HG02759 (cell line): ENCODE data around the gene INHBC.

Experiments used
- ATAC-seq: cut with Tn5 transposase; IDR thresholded peaks from one replicate; pipeline ENCODE4 v1.9.1; 2021; ENCODE audit warnings: mild to moderate bottlenecking, moderate library complexity; ENCODE audit not compliant: unreplicated experiment

INHBC gene

GRCh38 chr12:57452937-57453509 lies 18.4 kb downstream of the INHBC start:
- ATAC-seq: no peak

- ATAC-seq: no peak
Measured at GRCh38 chr12:57454213-57454565, 19.6 kb downstream of the INHBC start.

GRCh38 chr12:57454566-57455373 lies 20.2 kb downstream of the INHBC start, which contains the start of gene INHBE:
INHBE (plus strand) TSS chr12:57455307; CDS start chr12:57455537, 230 bp downstream.
- no peak for ATAC-seq

GRCh38 chr12:57455374-57456144 lies 21.0 kb downstream of the INHBC start:
- no peak for ATAC-seq

- peak; percentile 34 for ATAC-seq
Measured at GRCh38 chr12:57456145-57456700, 21.6 kb downstream of the INHBC start.

GRCh38 chr12:57456737-57457490 lies 22.3 kb downstream of the INHBC start:
- ATAC-seq: no peak

- ATAC-seq: no peak
Measured at GRCh38 chr12:57458665-57459054, 24.1 kb downstream of the INHBC start.

- peak; percentile 55 for ATAC-seq
Measured at GRCh38 chr12:57459055-57459749, 24.6 kb downstream of the INHBC start.

- ATAC-seq: no peak
Measured at GRCh38 chr12:57459750-57460467, 25.3 kb downstream of the INHBC start, which contains the start of gene GLI1. GLI1 (plus strand) TSS chr12:57459785; CDS start chr12:57463692, 3,907 bp downstream.

- no peak for ATAC-seq
Measured at GRCh38 chr12:57460468-57460784, 25.8 kb downstream of the INHBC start.

- ATAC-seq: no peak
Measured at GRCh38 chr12:57460841-57461275, 26.3 kb downstream of the INHBC start.

GRCh38 chr12:57461276-57461916 lies 26.8 kb downstream of the INHBC start:
- ATAC-seq: no peak

GRCh38 chr12:57461917-57462250 lies 27.3 kb downstream of the INHBC start:
- ATAC-seq: no peak

GRCh38 chr12:57462251-57462911 lies 27.8 kb downstream of the INHBC start:
- peak; percentile 69 for ATAC-seq

- no peak for ATAC-seq
Measured at GRCh38 chr12:57462912-57463253, 28.3 kb downstream of the INHBC start.

- ATAC-seq: no peak
Measured at GRCh38 chr12:57464569-57464968, 30.0 kb downstream of the INHBC start.

GRCh38 chr12:57465030-57465746 lies 30.6 kb downstream of the INHBC start:
- no peak for ATAC-seq
